Stimulated activated CD8-positive, alpha-beta memory T cell treated with anti-CD3 and anti-CD28 coated beads, Interleukin-7, amount 100 ng/mL, for 24 hours (primary cell): ENCODE data around the gene TSPEAR.
"Not testable (repeated sequence)": the region's sequence is repeated elsewhere in the genome, so short reads cannot be mapped to it uniquely, and the experiment has no call there.

Experiments
- DNase-seq: peaks from one replicate; pipeline ENCODE4 v3.0.0-alpha.2; 2020; ENCODE audit warnings: low read depth

The TSPEAR gene

GRCh38 chr21:44603109-44603875, 108.1 kb downstream of the TSPEAR start:
- no peak for DNase-seq

DNA sequence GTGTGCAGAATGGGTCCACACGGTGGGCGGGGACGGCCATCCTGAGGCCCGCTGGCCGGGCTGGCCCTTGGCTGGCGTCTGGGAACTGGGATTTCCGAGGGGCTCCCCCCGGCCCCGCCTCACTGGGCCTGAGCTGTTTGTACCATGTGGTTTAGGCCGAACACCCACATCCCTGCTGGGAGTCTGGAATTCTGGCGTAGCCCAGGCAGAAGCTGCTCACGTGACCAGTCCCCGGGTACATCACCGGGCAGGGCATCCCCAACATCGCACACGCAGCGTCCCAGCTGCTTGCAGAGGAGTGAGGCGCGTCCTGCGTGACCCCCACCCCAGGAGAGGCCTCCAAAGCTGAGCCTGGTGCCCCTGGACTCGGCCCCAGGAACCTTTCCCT, 108.9 kb downstream of the TSPEAR start:
- no peak for DNase-seq

DNA sequence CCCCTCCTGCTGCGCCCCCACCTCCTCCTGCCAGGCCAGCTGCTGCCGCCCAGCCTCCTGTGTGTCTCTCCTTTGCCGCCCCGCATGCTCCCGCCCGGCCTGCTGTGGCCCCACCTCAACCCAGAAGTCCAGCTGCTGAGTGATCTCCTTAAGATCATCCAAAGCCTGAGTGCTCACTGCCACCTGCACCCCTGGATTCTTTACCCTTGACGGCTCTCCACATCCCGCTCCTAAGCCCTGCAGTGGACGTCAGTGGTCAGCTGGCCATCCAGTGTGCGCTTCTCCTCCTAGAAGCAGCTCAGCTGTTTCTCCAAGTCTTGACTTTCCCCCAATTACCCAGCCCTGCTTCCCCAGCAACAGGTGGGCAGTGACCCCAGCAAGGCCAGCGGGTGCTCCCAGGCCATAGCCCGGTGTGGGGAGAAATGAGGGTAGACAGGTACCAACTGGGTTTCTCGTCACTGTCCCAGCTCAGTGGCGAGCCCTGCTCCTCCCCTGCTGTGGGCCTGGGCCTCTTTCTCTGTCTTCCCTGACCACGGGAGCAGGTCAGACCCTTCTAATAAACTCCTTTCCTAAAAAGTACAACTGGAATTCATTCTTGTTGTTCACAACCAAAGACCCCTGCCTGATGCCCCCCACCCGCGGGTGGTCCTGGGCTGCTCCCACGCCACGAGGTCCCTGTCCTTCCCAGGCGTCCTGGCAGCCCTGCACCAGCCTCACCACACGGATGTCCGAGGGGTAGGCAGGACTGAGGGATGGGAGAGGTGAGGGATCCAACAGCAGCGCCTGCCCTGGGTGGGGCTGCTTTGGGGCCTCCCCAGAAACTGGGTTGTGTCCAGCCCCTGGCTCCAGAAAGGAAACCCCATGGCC, 109.5 kb downstream of the TSPEAR start:
- no peak for DNase-seq

GRCh38 chr21:44601091-44601490, 110.3 kb downstream of the TSPEAR start:
- DNase-seq: not testable (repeated sequence)

DNA sequence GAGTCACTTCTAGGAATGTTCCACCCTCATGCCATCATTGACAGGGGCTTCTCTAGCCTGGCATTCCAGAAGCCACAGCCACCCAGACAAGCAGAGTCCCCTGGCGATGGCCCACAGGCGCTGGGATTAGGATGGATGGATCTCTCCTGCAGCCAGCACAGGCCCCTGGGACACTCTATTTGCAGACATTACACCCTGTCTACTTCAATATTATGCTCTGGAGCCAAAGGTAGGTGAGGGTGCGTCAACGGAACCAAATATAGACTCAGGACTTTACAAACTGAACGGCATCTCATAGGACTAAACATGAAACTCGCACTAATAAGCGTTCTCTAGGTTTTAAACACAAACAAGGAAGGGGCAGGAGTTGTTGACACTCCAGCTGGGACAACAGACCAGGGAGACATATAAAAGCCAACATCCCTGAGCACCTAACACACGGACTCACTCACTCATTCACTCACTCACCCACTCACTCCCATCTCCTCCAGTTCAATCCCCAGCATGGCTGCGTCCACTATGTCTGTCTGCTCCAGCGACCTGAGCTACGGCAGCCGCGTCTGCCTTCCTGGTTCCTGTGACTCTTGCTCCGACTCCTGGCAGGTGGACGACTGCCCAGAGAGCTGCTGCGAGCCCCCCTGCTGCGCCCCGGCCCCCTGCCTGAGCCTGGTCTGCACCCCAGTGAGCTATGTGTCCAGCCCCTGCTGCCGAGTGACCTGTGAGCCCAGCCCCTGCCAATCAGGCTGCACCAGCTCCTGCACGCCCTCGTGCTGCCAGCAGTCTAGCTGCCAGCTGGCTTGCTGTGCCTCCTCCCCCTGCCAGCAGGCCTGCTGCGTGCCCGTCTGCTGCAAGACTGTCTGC, 111.0 kb downstream of the TSPEAR start, which contains the start of gene KRTAP10-7:
TSS of gene KRTAP10-7 (plus strand) at position 480 of the 861 bp plus-strand sequence. CDS start at position 505, 25 bp downstream.
- not testable (repeated sequence) for DNase-seq

- no peak for DNase-seq
Measured at GRCh38 chr21:44599264-44600029, 111.9 kb downstream of the TSPEAR start.

DNA sequence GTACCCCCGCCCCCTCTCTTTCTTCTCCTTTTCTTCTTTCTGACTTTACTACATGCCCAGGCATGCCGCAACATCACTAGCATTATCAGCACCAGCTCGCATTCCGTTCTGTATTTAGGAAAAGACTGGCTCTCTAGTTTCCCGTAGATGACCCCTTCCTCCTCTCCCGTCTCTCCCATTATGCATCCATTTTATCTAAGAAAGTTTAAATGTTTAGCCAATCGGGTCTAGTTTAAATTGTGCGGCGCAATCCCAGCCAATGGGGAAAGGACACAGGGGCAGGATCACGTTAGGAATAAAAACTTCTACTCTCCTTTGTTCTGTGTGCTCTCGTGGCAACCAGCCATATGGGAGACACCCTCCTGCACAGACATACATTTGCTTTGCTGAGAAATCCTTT, 113.3 kb downstream of the TSPEAR start:
- DNase-seq: no peak

DNA sequence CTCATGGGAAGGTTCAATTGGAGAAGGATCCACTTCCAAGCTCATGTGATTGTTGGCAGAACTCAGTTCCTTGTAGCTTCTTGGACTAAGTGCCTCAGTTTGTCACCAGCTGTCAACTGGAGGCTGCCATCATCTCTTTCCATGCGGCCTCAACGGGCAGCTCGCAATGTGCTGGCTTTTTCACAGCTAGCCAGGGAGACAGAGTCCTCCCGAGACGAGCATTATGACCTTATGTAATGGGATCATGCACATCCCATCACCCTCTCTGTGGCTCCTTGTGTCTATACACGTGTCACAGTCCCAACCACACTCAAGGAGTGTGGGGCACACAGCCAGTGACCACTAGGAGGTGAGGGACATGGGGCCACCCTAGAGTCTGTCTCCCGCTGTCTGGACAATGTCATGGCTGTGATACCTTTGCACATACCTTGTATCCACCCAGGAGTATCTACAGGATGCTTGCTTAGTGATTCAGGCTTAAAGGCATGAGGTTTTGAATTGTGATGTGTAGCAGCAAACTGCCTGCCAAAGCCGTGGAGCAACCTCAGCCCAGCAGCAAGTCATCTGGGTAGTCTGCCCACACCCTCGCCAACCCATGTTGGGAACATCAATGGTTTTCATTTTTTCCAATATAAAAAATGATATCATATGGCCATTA, 115.2 kb downstream of the TSPEAR start:
- no peak for DNase-seq

DNA sequence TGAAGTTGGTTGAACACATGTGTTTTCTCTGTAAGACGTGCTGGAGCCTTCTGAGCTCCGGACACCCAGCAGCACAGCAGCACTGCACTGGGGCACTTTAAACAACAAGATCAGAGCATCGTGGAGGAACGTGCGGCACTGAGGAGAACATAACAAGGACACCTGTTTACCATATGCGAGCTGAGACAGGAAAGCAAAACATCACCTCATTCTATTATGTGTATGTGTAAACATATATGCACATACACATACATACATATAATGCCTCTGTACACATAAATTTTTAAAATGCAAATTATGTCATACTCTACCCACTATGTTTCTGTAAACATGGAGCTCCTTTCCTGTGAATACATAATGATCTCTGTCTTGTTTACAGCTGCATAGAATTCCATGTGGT, 115.8 kb downstream of the TSPEAR start:
- DNase-seq: no peak

GRCh38 chr21:44594406-44594916, 116.9 kb downstream of the TSPEAR start:
- no peak for DNase-seq

DNA sequence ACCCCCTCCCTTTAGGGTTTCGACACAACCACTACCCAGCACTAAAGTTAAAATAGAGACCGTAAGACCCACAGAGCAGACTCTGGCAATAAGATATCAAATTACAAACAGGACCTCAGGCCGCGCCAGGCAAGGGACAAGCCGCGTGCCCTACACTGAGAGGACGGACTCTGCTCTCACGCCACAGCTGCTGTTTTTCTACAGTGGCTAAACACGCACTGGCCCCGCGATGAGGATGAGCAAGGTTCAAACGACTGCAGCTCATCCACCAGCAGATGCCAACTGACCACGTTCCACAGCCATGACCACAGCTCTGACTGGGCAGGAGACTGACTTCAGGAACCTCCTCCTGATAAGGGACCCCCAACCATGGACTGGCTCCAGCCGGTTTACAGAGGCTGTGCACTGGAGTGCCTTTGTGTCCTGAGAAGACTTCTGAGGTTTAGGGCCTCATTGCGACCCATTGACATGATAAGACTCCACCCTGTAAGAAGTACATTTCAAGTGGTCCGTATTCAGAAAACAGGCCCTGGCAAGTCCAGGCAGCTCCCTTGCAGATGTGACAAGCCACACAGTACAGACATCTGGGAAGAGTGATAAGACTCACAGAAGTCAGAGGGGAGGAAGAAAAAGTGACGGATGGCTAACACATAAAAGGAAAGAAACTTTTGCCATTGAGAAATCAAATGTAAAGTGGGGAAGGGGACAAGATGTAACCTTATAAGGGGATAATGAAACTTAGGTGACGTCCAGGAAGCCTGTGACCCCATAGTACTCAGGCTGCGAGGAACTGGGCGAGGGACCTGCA, 117.6 kb downstream of the TSPEAR start:
- no peak for DNase-seq

DNA sequence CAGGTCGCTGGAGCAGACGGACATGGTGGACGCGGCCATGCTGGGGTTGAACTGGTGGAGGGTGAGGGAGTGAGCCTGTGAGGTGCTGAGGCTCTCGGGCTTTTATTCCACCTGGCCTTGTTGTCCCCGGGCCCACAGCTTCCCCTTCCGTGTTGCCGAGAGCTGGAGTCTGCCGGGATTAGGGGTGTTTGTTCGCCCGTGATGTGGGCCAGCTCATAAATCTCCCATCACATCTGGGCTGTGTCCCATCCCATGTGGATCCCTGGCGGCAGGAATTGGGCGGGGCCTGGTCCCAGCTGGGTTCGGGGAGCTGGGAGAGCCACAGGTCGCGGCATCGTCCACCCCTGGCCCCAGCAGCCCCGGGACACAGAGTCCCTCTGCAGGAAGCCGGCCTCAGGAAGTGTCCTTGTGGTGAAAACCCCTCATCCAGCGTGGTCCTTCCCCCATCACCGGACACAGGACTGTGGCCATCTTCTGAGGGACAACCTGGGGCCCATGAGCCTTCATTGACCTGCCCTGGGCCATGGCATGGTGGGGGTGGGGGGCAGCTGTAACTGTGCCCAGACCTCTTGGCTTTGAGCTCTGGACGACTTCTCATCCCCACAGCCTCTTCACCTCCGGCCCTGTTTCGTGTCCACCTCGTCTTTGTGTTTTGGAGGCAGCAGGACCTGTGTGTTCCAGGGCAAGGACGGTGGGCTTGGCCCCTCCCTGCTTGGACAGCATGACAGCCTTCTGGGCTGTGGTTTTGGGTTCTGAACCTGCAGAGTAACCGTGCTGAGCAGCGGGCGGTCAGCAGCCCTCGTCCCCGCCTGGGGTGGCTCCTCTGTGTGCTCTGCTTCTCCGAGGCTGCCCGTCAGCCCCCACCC, 118.7 kb downstream of the TSPEAR start, which contains the start of gene KRTAP10-6:
TSS of gene KRTAP10-6 (minus strand) at position 60 of the 866 bp plus-strand sequence. CDS start at position 39, 21 bp downstream.
- no peak for DNase-seq

- not testable (repeated sequence) for DNase-seq
Measured at GRCh38 chr21:44591801-44592130, 119.6 kb downstream of the TSPEAR start.

- DNase-seq: not testable (repeated sequence)
Measured at GRCh38 chr21:44590897-44591800, 120.2 kb downstream of the TSPEAR start.

- no peak for DNase-seq
Measured at GRCh38 chr21:44590311-44590721, 121.1 kb downstream of the TSPEAR start.

GRCh38 chr21:44589586-44590305, 121.6 kb downstream of the TSPEAR start:
- DNase-seq: no peak

GRCh38 chr21:44589094-44589493, 122.3 kb downstream of the TSPEAR start:
- DNase-seq: no peak
